KMS-11 (cell line): ENCODE data around the gene CORO1C.

ENCODE experiments used
- H2AFZ ChIP-seq: fragments of 200-600 bp; sonication (generic); 2 replicates; pipeline ENCODE4 v1.6.1; 2016; ENCODE audit warnings: antibody characterized with exemption, mixed run types, low read depth
- H3K27ac ChIP-seq: fragments of 200-600 bp; sonication (generic); 2 replicates; pipeline ENCODE4 v1.6.1; 2016; ENCODE audit warnings: mild to moderate bottlenecking, mixed run types
- H3K27me3 ChIP-seq: fragments of 200-600 bp; sonication (generic); 2 replicates; pipeline ENCODE4 v1.6.1; 2017; ENCODE audit warnings: mild to moderate bottlenecking, low read depth, mixed run types, moderate library complexity; ENCODE audit not compliant: insufficient read depth
- H3K36me3 ChIP-seq: fragments of 200-600 bp; sonication (generic); 2 replicates; pipeline ENCODE4 v1.6.1; 2017; ENCODE audit warnings: mild to moderate bottlenecking, mixed run types; ENCODE audit not compliant: insufficient read depth
- H3K4me1 ChIP-seq: fragments of 200-600 bp; sonication (generic); 2 replicates; pipeline ENCODE4 v1.6.1; 2016; ENCODE audit warnings: mild to moderate bottlenecking, low read depth, mixed run types; ENCODE audit not compliant: poor library complexity, severe bottlenecking
- H3K4me2 ChIP-seq: fragments of 200-600 bp; sonication (generic); 2 replicates; pipeline ENCODE4 v1.7.0; 2016; ENCODE audit warnings: mild to moderate bottlenecking, mixed run types
- H3K4me3 ChIP-seq: fragments of 200-600 bp; sonication (generic); IDR thresholded peaks from 2 replicates; pipeline ENCODE4 v1.6.1; 2017; ENCODE audit warnings: low read depth, low read length, mixed read lengths; ENCODE audit not compliant: insufficient read depth
- H3K79me2 ChIP-seq: fragments of 200-600 bp; sonication (generic); 2 replicates; pipeline ENCODE4 v1.6.1; 2016; ENCODE audit warnings: low read depth, mixed run types; ENCODE audit not compliant: insufficient read depth
- H3K9ac ChIP-seq: fragments of 200-600 bp; sonication (generic); 2 replicates; pipeline ENCODE4 v1.6.1; 2016; ENCODE audit warnings: mild to moderate bottlenecking, mixed run types
- H4K20me1 ChIP-seq: fragments of 200-600 bp; sonication (generic); 2 replicates; pipeline ENCODE4 v1.6.1; 2016; ENCODE audit warnings: mild to moderate bottlenecking, mixed run types; ENCODE audit not compliant: insufficient read depth
- CTCF ChIP-seq: fragments of 200-600 bp; sonication (generic); conservative IDR thresholded peaks from 2 replicates; pipeline ENCODE4 v1.6.1; 2017; ENCODE audit warnings: low read depth, mild to moderate bottlenecking, antibody characterized with exemption, low read length, moderate library complexity, mixed read lengths

Gene CORO1C

DNA sequence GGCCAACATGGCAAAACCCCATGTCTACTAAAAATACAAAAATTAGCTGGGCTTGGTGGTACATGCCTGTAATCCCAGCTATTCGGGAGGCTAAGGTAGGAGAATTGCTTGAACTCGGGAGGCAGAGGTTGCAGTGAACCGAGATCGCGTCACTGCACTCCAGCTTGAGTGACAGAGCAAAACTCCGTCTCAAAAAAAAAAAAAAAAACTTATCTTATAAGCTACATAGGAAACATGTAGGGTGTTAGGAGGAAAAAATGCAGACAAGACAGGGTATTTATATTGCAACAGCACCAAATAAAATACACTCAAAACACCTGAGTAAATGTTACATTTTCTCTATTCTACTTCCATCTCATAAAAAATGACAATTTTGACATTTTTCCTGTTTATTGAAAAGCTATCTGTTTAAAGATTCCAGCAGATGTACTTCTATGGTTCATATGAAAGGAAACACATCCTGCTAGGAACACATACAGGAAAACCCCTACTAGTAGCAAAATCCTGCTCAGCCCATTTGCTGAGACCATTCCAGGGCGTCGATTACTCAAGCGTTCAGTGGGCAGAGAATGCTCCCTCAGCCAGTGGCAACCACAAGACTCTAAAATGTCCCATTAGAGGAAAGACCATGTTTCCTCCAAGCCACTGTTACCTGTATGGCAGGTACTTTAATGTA is 19.7 kb downstream of the CORO1C start:
- H3K9ac ChIP-seq = no peak overlapping the region
- no peak overlapping the region for H3K4me2 ChIP-seq
- peaks cover 87% of the 10 kb centered on the region for H3K79me2 ChIP-seq

GRCh38 chr12:108709697-108710096 is 21.6 kb downstream of the CORO1C start:
- no peak overlapping the region for H3K4me2 ChIP-seq
- no peak overlapping the region for H3K4me3 ChIP-seq
- no peak overlapping the region for H2AFZ ChIP-seq
- H3K4me1 ChIP-seq = peaks cover 18% of the 10 kb centered on the region
- H3K79me2 ChIP-seq = peaks cover 94% of the 10 kb centered on the region
- H4K20me1 ChIP-seq = no peaks in the 10 kb centered on the region
- no peaks in the 10 kb centered on the region for H3K36me3 ChIP-seq
- no peak overlapping the region for H3K27ac ChIP-seq
- no peak overlapping the region for H3K9ac ChIP-seq
- TF ChIP-seq CTCF = no peak
- no peaks in the 10 kb centered on the region for H3K27me3 ChIP-seq

More for the DNA sequence above, 19.7 kb downstream of the CORO1C start:
- H3K36me3 ChIP-seq = no peaks in the 10 kb centered on the region
- no peaks in the 10 kb centered on the region for H3K27me3 ChIP-seq
- no peak for TF ChIP-seq CTCF
- H3K4me3 ChIP-seq = no peak overlapping the region
- no peak overlapping the region for H2AFZ ChIP-seq
- no peaks in the 10 kb centered on the region for H4K20me1 ChIP-seq
- no peak overlapping the region for H3K27ac ChIP-seq
- peaks cover 15% of the 10 kb centered on the region for H3K4me1 ChIP-seq

DNA sequence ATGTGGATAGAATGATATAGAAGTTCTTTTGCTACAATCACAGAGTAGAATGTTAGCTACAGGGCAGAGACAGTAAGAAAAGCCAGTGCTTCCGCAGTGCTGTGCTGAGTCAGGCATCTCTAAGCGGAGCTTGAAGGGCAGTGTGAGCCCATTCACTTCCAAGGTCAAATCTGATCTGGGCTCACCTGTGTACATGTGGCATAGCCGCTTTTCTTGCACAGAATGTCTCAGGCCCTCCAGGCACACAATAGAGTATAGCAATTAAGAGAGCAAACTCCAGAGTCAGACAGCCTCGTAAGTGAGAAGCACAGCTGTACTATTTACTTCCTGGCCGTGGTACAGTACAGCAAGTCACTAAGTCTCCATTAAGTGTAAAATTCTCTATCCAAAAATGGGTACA is 26.8 kb downstream of the CORO1C start:
- Histone ChIP-seq H2AFZ (no peak overlapping the region), H3K4me1 (peaks cover 31% of the 10 kb centered on the region), H3K4me3 (no peak overlapping the region), H3K36me3 (0 out of 2 replicates have a peak, but pooled peaks cover 3% of the 10 kb centered on the region), H3K79me2 (peaks cover 91% of the 10 kb centered on the region; the same call in 1 of the 2 replicates), H3K27me3 (no peaks in the 10 kb centered on the region), H3K27ac (no peak overlapping the region), H3K9ac (no peak overlapping the region), H4K20me1 (no peaks in the 10 kb centered on the region), H3K4me2 (no peak overlapping the region)
- no peak for TF ChIP-seq CTCF

DNA sequence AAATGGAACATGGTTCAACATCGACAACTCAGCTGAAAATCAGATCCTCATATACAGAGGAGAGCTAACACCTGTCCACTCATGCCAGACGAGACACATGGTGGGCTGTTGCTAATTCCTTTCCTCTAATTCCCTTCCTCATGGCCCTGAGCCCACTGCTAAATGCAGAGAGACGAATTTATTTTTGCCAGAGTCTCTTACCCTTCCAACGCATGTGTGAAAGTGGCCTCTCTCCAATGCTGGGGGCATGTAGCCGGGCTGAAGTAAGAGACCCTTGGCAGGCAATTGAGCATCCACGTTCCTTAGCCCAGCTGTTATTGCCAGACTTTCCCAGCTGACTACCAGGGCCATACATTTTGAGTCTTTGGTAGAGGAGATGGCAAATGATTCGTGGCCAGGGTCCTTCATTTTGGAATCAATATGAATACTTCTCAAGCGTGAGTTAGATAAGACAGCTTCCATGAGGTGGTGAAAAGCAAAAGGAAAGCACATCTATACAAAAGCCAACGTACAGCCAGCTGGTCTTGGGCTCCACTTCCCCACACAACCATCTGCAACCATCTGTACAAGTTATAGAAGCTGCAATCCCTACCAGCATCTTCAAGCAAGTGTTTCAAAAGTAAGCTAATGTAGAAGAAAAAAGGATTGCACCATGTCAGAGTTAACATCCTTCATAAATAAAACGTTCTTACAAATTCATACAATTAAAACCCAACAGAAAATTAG is 28.6 kb downstream of the CORO1C start:
- Histone ChIP-seq H3K4me3 (no peak overlapping the region), H3K36me3 (0 out of 2 replicates have a peak, but pooled peaks cover 3% of the 10 kb centered on the region), H4K20me1 (no peaks in the 10 kb centered on the region), H3K4me1 (peaks cover 48% of the 10 kb centered on the region), H3K27ac (no peak overlapping the region), H3K27me3 (no peaks in the 10 kb centered on the region), H3K9ac (no peak overlapping the region), H3K79me2 (peaks cover 91% of the 10 kb centered on the region; the same call in 1 of the 2 replicates), H2AFZ (no peak overlapping the region), H3K4me2 (no peak overlapping the region)
- TF ChIP-seq CTCF = no peak
